Lower lobe of right lung (tissue), 2 donors: ENCODE measurements around the gene IL4I1. TPM values are rescaled to one million over a fixed set of nuclear protein-coding genes. Genes with fewer than 3 reads are reported as not detected.
"Not testable (repeated sequence)": the region's sequence is repeated elsewhere in the genome, so short reads cannot be mapped to it uniquely, and the experiment has no call there.

Experiments
- ATAC-seq, 2 donors: fragments of 200-7000 bp; cut with Tn5 transposase; one replicate each; pipeline ENCODE4 v1.9.1; 2020 to 2022; ENCODE audit warnings: mild to moderate bottlenecking in 2 of 2, moderate library complexity in 2 of 2
- DNase-seq: peaks from one replicate; pipeline ENCODE4 v3.0.0-alpha.2; 2020
- H3K27ac ChIP-seq: fragments of 200-600 bp; one replicate; pipeline ENCODE4 v1.8.0; 2022
- H3K27me3 ChIP-seq: fragments of 200-600 bp; one replicate; pipeline ENCODE4 v1.8.0; 2022; ENCODE audit warnings: low read depth
- H3K36me3 ChIP-seq: fragments of 200-600 bp; one replicate; pipeline ENCODE4 v1.8.0; 2022; ENCODE audit warnings: mild to moderate bottlenecking
- H3K4me1 ChIP-seq: fragments of 200-600 bp; one replicate; pipeline ENCODE4 v1.8.0; 2022
- H3K4me3 ChIP-seq: fragments of 200-600 bp; one replicate; pipeline ENCODE4 v1.8.0; 2022; ENCODE audit warnings: mild to moderate bottlenecking
- H3K9me3 ChIP-seq: fragments of 200-600 bp; one replicate; pipeline ENCODE4 v1.8.0; 2022
- CTCF ChIP-seq: fragments of 200-600 bp; IDR thresholded peaks from one replicate; pipeline ENCODE4 v1.8.0; 2022; ENCODE audit warnings: antibody characterized with exemption, mild to moderate bottlenecking
- intact Hi-C: fragments of 100-400 bp; cut with DNase I; formaldehyde crosslinking; loops from one replicate; pipeline ENCODE4 v1.11.0; 2022
- total RNA-seq: library from RNA; stranded (reverse); fragmentation: NEBNext Ultra II Directional; extraction: Animal tissue kit (Norgen Biotek cat#: 25700); gene quantifications from one replicate; pipeline ENCODE4 v1.2.1, GENCODE V29; 2021
- donor health status: DM: no; HTN: yes; CAD: no; lungs with severe emphysema.

Gene IL4I1
- total RNA-seq, 1 donor from 2014 or later, result 1.6 TPM

- H3K4me1 ChIP-seq, result peaks cover 28% of the 10 kb centered on the region
Observed at GRCh38 chr19:49927526-49928264, 31.0 kb upstream of the IL4I1 start.

GRCh38 chr19:49926515-49926914 lies 29.8 kb upstream of the IL4I1 start:
- Histone ChIP-seq H3K27ac (no peak overlapping the region), H3K27me3 (no peaks in the 10 kb centered on the region), H3K4me1 (peaks cover 28% of the 10 kb centered on the region), H3K4me3 (no peak overlapping the region), H3K36me3 (peaks cover 50% of the 10 kb centered on the region), H3K9me3 (no peaks in the 10 kb centered on the region)
- ATAC-seq (no peak), DNase-seq (no peak)
- intact Hi-C loops, result no loop called here
- no peak for TF ChIP-seq CTCF

More at GRCh38 chr19:49927526-49928264, 31.0 kb upstream of the IL4I1 start:
- peak overlapping the region; percentile 100 for H3K4me3 ChIP-seq
- no peak overlapping the region for H3K27ac ChIP-seq
- H3K36me3 ChIP-seq, result peaks cover 44% of the 10 kb centered on the region
- no peak for TF ChIP-seq CTCF
- ATAC-seq (no peak), DNase-seq (no peak)
- no peaks in the 10 kb centered on the region for H3K27me3 ChIP-seq
- intact Hi-C loops, result no loop called here
- H3K9me3 ChIP-seq, result no peaks in the 10 kb centered on the region

GRCh38 chr19:49925486-49925885 lies 28.8 kb upstream of the IL4I1 start:
- H3K27ac ChIP-seq, result no peak overlapping the region
- no peak for TF ChIP-seq CTCF
- intact Hi-C loops, result no loop called here
- no peak overlapping the region for H3K4me3 ChIP-seq
- DNase-seq, result no peak
- peaks cover 28% of the 10 kb centered on the region for H3K4me1 ChIP-seq
- no peak for ATAC-seq
- no peaks in the 10 kb centered on the region for H3K27me3 ChIP-seq
- H3K9me3 ChIP-seq, result no peaks in the 10 kb centered on the region
- peaks cover 60% of the 10 kb centered on the region for H3K36me3 ChIP-seq

GRCh38 chr19:49924881-49925210 lies 28.2 kb upstream of the IL4I1 start:
- H3K4me3 ChIP-seq, H3K27ac ChIP-seq, DNase-seq, H3K9me3 ChIP-seq, ATAC-seq, H3K27me3 ChIP-seq, intact Hi-C loops: not testable (repeated sequence)
- Histone ChIP-seq H3K36me3 (peaks cover 61% of the 10 kb centered on the region), H3K4me1 (peaks cover 23% of the 10 kb centered on the region)

GRCh38 chr19:49924004-49924880 lies 27.6 kb upstream of the IL4I1 start:
- Histone ChIP-seq H3K27me3 (no peaks in the 10 kb centered on the region), H3K4me1 (peaks cover 23% of the 10 kb centered on the region), H3K27ac (no peak overlapping the region), H3K36me3 (peaks cover 61% of the 10 kb centered on the region), H3K4me3 (no peak overlapping the region), H3K9me3 (no peaks in the 10 kb centered on the region)
- TF ChIP-seq CTCF, result no peak
- no peak for DNase-seq
- no peak for ATAC-seq
- intact Hi-C loops, result no loop called here
